IPS-NIHi7 (cell line): Measurements from ENCODE around the gene CENPO.

Experiments used
- DNase-seq: peaks from one replicate; pipeline ENCODE4 v3.0.0; 2012; ENCODE audit warnings: mixed read lengths; ENCODE audit errors: extremely low spot score

The CENPO gene

DNA sequence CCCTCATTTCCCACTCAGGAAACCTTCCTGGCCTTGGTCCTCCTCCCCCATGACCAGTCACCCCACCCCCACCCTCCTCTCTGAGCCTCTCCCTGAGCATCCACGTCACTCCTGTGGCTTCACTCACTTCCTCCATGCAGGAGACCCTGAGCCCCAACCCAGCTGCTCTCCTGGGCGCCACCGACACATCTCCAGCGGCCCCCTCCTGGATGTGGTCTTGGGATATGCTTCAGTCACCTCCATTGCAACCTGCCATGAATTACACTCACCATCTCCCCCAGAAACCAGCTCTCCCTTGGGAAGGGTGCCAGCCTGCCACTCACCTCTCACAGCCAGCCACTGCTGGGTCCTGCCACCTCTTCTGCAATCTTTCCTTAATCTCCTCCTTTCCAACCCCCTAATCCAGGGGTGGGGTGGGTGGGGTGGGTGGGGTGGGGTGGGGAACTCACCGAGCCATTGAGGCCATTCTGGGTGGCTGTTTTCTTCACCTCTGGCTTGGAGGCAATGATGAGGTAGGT is 44.8 kb downstream of the CENPO start:
- no peak for DNase-seq

GRCh38 chr2:24838541-24838940 is 45.3 kb downstream of the CENPO start:
- no peak for DNase-seq

GRCh38 chr2:24839729-24840128 is 46.5 kb downstream of the CENPO start:
- no peak for DNase-seq

GRCh38 chr2:24840164-24840869 is 47.1 kb downstream of the CENPO start:
- DNase-seq, result no peak

DNA sequence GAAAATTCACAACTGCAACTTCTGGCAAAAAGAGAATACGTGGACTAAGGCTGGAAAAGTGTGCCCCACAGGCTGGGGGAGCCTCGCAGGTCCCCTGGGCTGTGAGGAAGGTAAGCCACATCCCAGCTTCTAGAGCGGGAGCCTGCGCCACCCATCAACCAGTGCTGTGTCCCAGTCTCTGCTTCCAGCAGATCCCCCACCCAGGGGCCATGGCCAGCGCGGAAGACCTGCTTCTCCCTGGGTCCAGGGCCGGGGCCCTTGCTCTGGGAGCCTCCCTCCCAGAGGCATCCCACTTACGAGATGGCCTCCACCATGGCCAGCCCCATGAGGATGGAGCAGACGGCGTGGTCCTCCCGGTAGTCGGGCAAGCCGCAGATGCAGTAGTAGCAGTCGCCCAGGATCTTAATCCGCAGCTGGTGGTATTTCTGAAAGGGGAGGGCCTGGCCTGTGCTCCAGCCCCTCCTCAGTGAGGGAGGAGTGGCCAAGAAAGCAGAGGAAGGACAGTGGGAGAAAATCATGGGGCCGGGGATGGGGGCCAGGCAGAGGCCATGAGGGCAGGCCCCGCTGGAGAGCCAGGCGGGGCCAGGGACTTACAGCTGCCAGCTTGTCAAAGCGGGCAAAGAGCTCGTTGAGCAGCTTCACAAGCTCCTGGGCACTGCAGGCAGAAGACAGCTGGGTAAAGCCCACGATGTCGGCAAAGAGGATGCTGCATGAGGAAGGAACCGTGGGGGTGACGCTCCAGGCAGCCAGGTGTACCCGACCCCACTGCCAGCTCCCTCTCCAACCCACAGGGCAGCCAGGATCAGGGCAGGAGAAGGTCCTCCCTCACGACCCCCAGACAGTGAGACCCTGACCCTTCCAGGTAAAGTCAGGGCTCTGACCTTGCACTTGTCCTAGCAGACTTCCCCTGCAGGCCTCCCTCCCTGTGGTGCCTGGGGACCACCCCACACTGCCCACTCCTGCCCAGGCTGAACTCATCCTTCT is 48.0 kb downstream of the CENPO start:
- no peak for DNase-seq

- no peak for DNase-seq
These were observed 49.1 kb downstream of the CENPO start for GRCh38 chr2:24842081-24843050.

GRCh38 chr2:24843330-24843860 is 50.2 kb downstream of the CENPO start:
- DNase-seq, result no peak

GRCh38 chr2:24844023-24844685 is 50.9 kb downstream of the CENPO start:
- no peak for DNase-seq

DNA sequence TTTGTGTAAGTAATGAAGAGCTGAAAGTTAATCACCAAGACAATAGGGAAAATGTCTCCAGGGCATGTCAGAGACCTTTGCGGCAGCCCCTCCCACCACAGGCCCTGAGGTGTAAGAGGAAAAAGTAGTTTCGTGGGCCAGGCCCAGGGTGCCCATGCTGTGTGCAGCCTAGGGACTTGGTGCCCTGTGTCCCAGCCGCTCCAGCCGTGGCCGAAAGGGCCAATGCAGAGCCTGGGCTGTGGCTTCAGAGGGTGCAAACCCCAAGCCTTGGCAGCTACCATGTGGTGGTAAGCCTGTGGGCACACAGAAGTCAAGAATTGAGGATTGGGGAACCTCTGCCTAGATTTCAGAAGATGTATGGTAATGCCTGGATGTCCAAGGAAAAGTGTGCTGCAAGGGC is 52.5 kb downstream of the CENPO start:
- no peak for DNase-seq

DNA sequence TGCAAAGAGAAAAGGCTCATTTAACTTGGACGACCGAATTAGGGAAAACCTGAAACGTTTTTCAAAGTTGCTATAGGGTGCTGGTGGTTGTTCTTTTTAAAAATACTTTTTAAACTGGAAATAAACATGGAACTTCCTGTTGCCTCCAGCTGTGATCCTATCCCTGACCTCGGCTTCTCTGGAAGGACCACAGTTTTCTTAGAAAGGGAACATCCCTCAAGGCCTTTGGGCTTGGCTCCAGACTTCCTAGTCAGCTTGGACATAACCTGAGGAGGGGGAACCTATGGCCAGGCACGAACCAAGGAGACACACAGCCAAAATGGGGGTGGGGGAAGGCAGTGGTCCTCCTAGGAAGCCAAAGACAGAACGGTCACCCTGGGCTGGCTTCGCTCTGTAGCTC is 57.7 kb downstream of the CENPO start:
- DNase-seq, result no peak

GRCh38 chr2:24852026-24852425 is 58.8 kb downstream of the CENPO start:
- no peak for DNase-seq

DNA sequence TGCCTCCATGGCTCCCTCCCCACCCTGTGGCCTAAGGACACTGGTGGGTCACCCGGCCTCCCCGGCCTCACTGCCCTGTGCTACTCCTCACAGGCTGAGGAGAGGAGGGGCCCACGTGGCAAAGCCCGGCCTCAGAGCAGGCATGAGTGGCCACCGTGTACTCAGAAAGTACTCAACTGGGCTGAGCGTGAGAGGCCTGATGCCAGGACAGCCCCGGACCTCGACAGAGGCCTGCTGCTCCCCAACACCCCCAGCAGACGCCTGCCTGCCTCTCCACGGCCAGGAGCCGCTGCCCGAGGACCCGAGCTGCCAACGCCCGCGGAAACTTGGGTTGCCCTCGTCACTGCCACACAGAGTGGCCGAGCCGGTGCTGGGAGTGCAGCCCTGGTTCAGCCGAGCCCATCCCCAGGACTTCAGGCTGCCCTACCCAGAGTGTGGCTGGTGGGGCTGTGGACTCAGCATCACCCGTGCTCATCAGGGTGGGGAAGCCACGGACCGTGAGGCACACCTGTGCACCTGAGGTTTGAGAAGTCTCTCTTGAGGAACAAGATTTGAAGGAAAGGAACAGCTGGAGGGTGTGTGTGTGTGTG is 59.3 kb downstream of the CENPO start:
- no peak for DNase-seq

- DNase-seq, result no peak
These were observed 59.8 kb downstream of the CENPO start for GRCh38 chr2:24853046-24853445.

DNA sequence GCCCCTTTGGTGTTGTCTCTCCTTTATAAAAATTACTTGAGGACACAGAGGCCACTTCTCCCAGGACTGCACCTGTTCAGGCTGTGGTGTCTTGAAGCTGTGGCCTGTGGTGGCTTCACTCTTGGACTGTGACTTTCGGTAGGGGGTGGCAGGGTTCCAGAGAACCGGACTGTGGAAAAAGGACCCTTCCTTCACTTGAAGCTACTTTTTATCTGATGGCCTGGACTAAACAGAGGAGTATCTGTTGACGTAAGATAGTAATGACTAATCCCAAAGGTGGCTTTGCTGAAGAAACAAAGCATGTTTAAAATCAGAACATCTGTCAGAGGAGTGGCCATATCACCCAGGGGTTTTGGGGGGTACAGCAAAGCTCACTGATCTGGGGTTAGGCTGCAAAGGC is 60.8 kb downstream of the CENPO start:
- DNase-seq, result no peak

GRCh38 chr2:24855022-24855622 is 61.9 kb downstream of the CENPO start:
- DNase-seq, result no peak

GRCh38 chr2:24855726-24856125 is 62.5 kb downstream of the CENPO start:
- peak; percentile 56 for DNase-seq

DNA sequence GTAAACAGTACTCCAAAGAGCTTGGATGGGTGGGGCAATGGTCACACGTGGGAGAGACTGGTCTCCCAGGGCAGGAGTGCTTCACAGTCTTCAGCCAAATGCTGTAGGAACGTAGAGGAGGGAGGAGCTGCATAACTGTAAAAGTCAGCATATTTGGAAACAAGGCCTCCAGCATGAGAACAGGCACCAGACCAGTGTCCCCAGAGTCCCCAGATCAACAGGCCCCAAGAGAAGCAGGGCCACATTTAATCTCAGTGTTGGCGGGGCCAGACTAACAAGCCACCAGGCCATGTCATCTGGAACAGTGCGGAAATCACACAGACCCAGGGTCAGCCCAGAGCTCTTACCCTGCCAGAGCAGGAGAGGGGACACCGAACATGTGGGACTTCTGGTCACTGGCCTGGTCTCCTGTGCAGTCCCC is 63.6 kb downstream of the CENPO start:
- no peak for DNase-seq

- no peak for DNase-seq
These were observed 64.5 kb downstream of the CENPO start for GRCh38 chr2:24857746-24858145.

DNA sequence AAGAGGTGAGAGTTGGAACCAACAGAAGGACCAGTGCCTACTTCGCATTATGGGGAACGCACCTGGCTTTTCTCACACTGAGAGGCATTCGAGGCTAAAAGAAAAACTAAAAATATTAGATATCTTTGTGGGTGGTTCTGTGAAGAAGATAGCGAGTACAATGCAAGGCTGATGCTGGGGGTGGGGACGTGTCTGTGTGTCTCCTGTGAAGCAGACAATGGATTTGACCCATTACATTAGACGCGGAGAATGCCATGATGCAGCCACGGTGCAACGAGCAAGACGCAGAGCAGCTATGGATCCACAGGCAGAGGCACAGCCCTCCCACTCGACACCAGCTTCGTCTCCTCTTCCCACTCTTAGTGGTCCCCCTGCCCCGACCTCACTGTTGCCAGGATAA is 65.8 kb downstream of the CENPO start:
- no peak for DNase-seq
